Measurements from ENCODE around the gene GJA4. TPM values are rescaled to one million over a fixed set of nuclear protein-coding genes. Genes with fewer than 3 reads are reported as not detected.

The GJA4 gene
- total RNA-seq, 1 experiment from 2014 or later, result 1.4 TPM

GRCh38 chr1:34758751-34759150 is 34.0 kb upstream of the GJA4 start:
- Histone ChIP-seq H3K79me2 (ENCODE audit: insufficient read depth, low read length) (no peaks in the 10 kb centered on the region), H2AFZ (ENCODE audit: low read length) (no peak overlapping the region)

More at GRCh38 chr1:34758751-34759150, 34.0 kb upstream of the GJA4 start:
- no peak overlapping the region for H2BK5ac ChIP-seq (ENCODE audit: insufficient read length, low read length)
- Mint-ChIP-seq H3K27me3 (ENCODE audit: low read depth) (peaks cover 6% of the 10 kb centered on the region), H3K4me3 (no peak overlapping the region), H3K4me1 (peaks cover 25% of the 10 kb centered on the region in 2 experiments), H3K9me3 (no peaks in the 10 kb centered on the region; a peak in 1 of 5 replicates), H3K27ac (no peak overlapping the region), H3K36me3 (ENCODE audit: insufficient read depth in 1 of 3, low read depth in 3 of 3) (no peaks in the 10 kb centered on the region; a peak in 1 of 7 replicates)
- H3K4me2 ChIP-seq (ENCODE audit: insufficient read depth, insufficient read length, low read length), result no peak overlapping the region
- H3K9ac ChIP-seq (ENCODE audit: extremely low read depth, insufficient read length, low read length), result no peak overlapping the region
- H3K27me3 ChIP-seq (ENCODE audit: insufficient read depth, low read length), result no peaks in the 10 kb centered on the region
- no peaks in the 10 kb centered on the region for H3K23me2 ChIP-seq (ENCODE audit: insufficient read length, low read depth, low read length, poor library complexity, severe bottlenecking)
- no peaks in the 10 kb centered on the region for H3K9me3 ChIP-seq (ENCODE audit: control insufficient read depth, low read depth, low read length)
- H3K4ac ChIP-seq (ENCODE audit: low read depth, low read length), result no peak overlapping the region
- H2BK12ac ChIP-seq (ENCODE audit: insufficient read length, low read depth, low read length), result no peak overlapping the region
- H3K4me1 ChIP-seq (ENCODE audit: insufficient read depth, low read length), result peaks cover 6% of the 10 kb centered on the region; the same call in 1 of the 2 replicates
- TF ChIP-seq, protein P1, sequence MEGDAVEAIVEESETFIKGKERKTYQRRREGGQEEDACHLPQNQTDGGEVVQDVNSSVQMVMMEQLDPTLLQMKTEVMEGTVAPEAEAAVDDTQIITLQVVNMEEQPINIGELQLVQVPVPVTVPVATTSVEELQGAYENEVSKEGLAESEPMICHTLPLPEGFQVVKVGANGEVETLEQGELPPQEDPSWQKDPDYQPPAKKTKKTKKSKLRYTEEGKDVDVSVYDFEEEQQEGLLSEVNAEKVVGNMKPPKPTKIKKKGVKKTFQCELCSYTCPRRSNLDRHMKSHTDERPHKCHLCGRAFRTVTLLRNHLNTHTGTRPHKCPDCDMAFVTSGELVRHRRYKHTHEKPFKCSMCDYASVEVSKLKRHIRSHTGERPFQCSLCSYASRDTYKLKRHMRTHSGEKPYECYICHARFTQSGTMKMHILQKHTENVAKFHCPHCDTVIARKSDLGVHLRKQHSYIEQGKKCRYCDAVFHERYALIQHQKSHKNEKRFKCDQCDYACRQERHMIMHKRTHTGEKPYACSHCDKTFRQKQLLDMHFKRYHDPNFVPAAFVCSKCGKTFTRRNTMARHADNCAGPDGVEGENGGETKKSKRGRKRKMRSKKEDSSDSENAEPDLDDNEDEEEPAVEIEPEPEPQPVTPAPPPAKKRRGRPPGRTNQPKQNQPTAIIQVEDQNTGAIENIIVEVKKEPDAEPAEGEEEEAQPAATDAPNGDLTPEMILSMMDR (conservative IDR thresholded peaks at IDR 0.05), result no peak
- H3T11ph ChIP-seq (ENCODE audit: low read length), result no peak overlapping the region
- no peak overlapping the region for H3K23ac ChIP-seq (ENCODE audit: insufficient read length, low read depth, low read length)
- no peak overlapping the region for H4K91ac ChIP-seq (ENCODE audit: insufficient read length, low read depth, low read length)
- H2BK15ac ChIP-seq (ENCODE audit: low read depth, low read length), result no peak overlapping the region
- H2AK5ac ChIP-seq (ENCODE audit: insufficient read length, low read length), result no peak overlapping the region
- H4K5ac ChIP-seq (ENCODE audit: insufficient read length, low read depth, low read length), result no peak overlapping the region
- H4K8ac ChIP-seq (replicated peaks; ENCODE audit: insufficient read length, low read depth, low read length), result no peak overlapping the region
- no peak overlapping the region for H3K56ac ChIP-seq (ENCODE audit: insufficient read length, low read depth, low read length)
- DNase-seq, result no peak
- H3K18ac ChIP-seq (ENCODE audit: insufficient read length, low read depth, low read length), result no peak overlapping the region
- no peaks in the 10 kb centered on the region for H3K79me1 ChIP-seq (ENCODE audit: insufficient read depth, low read depth, low read length, poor library complexity, severe bottlenecking)
- no CpG with 5 or more reads among the region's 4 CpGs for WGBS (ENCODE audit: extremely low coverage, insufficient read length, low lambda C conversion rate)
- H2BK20ac ChIP-seq (ENCODE audit: low read depth, low read length, poor library complexity, severe bottlenecking), result no peak overlapping the region
- H3K27ac ChIP-seq (ENCODE audit: insufficient read length, low read depth, low read length), result no peak overlapping the region
- H4K20me1 ChIP-seq (ENCODE audit: control insufficient read depth, insufficient read depth, insufficient read length), result no peaks in the 10 kb centered on the region
- H3K14ac ChIP-seq (ENCODE audit: insufficient read depth, low read length), result no peak overlapping the region
- H2BK120ac ChIP-seq (ENCODE audit: low read depth, low read length, poor library complexity, severe bottlenecking), result no peak overlapping the region
